ENCODE data around the gene NEURL1B.

DNA sequence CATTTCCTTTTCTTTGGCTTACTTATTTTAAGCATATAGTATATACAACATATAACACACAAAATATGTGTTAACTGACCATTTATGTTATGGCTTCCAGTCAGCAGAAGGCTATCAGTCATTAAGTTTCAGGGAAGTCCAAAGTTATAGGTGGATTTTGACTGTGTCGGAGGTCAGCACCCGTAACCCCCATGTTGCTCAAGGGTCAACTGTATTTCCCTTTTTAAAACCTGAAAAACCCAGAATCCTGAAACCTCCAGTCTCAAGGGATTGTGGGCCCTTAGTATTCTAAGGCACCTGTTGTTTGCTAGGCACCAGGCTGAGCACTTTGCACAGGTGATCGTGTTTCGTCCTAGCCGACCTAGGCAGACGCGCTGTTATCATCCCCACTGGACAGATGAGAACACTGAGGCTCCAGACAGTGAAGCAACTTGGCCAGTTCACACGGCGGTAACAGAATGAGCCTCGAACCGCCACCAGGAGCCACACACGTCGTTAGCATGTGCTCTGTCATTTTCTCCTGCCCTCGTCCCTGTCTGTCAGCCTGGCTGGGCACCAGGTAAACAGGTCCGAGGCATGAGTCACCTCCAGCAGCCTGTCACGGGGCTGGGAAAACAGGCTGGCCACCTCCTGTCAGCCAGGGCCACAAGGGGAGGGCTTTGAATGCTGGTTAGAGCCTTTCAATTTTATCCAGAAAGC is 90.1 kb downstream of the NEURL1B start:
- TF ChIP-seq, protein P1, sequence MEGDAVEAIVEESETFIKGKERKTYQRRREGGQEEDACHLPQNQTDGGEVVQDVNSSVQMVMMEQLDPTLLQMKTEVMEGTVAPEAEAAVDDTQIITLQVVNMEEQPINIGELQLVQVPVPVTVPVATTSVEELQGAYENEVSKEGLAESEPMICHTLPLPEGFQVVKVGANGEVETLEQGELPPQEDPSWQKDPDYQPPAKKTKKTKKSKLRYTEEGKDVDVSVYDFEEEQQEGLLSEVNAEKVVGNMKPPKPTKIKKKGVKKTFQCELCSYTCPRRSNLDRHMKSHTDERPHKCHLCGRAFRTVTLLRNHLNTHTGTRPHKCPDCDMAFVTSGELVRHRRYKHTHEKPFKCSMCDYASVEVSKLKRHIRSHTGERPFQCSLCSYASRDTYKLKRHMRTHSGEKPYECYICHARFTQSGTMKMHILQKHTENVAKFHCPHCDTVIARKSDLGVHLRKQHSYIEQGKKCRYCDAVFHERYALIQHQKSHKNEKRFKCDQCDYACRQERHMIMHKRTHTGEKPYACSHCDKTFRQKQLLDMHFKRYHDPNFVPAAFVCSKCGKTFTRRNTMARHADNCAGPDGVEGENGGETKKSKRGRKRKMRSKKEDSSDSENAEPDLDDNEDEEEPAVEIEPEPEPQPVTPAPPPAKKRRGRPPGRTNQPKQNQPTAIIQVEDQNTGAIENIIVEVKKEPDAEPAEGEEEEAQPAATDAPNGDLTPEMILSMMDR (conservative IDR thresholded peaks at IDR 0.05; ENCODE audit: low read length) = no peak
- TF ChIP-seq EZH2phosphoT487 (IDR thresholded peaks at IDR 0.05; ENCODE audit: borderline replicate concordance) = no peak

All from Loucy (cell line).